Measurements from ENCODE around the gene F11R. TPM values are rescaled to one million over a fixed set of nuclear protein-coding genes. Genes with fewer than 3 reads are reported as not detected.

Gene F11R
- total and polyA plus RNA-seq, 4 donors, result 25.8 to 80.4 (median 45.6) TPM

DNA sequence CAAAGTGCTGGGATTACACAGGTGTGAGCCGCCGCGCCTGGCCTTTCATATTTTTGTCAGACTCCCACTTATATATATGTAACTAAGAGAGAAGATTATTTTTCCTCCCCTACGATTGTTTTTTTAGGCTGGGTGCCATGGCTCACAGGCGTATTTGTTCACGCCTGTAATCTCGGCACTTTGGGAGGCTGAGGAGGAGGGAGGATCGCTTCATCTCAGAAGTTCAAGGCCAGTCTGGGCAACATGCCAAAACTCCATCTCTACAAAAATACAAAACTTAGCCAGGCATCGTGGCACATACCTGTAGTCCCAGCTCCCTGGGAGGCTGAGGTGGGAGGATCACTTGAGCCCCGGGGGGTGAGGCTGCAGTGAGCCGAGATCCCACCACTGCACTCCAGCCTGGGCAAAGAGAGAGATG is 42.4 kb downstream of the F11R start:
- no peak for DNase-seq (ENCODE audit: low spot score)

DNA sequence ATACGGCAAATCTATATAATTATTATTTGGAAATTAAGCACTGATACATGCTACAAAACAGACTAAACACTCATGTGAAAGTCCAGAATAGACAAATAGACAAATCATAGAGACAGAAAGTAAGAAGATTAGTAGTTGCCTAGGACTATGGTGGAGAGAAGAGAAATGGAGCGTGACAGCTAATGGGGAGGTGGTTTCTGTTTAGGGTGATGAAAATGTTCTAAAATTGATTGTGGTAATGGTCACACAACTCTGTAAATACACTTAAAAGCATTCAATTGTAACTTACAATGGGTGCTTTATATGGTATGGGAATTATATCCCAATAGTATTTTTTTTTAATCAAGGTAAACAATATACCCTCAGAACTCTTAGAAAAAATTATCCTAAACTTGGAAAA is 45.9 kb downstream of the F11R start:
- Histone ChIP-seq H3K9me3 (ENCODE audit: control insufficient read depth in 4 of 4, low read length in 3 of 4) (no peaks in the 10 kb centered on the region), H3K9ac (ENCODE audit: low read depth in 1 of 2, low read length in 2 of 2) (no peak overlapping the region), H3K4me1 (ENCODE audit: control insufficient read depth in 4 of 4, insufficient read depth in 4 of 4, low read length in 3 of 4) (peaks cover 0 to 2% (median 0%) of the 10 kb centered on the region in 4 donors), H3K27me3 (ENCODE audit: control insufficient read depth in 4 of 4, insufficient read depth in 4 of 4, low read length in 3 of 4) (no peaks in the 10 kb centered on the region), H3K27ac (ENCODE audit: low read depth in 1 of 2, low read length in 2 of 2) (no peak overlapping the region), H3K36me3 (ENCODE audit: control insufficient read depth in 4 of 4, insufficient read depth in 3 of 4, low read depth in 1 of 4, low read length in 3 of 4) (no peaks in the 10 kb centered on the region), H3K4me3 (ENCODE audit: low read depth in 1 of 3, low read length in 3 of 3) (no peak overlapping the region)
- WGBS, result 95% methylated on average over 2 of the region's 2 CpGs
- DNase-seq (ENCODE audit: low spot score), result no peak
- TF ChIP-seq HNF4G (IDR thresholded peaks at IDR 0.05) (no peak), REST (IDR thresholded peaks at IDR 0.05) (no peak), FOXA1 (IDR thresholded peaks at IDR 0.05) (no peak), FOXA2 (IDR thresholded peaks at IDR 0.05) (no peak), EGR1 (IDR thresholded peaks at IDR 0.05; ENCODE audit: low read depth in 2 of 2) (no peak)
- TF ChIP-seq, protein P1, sequence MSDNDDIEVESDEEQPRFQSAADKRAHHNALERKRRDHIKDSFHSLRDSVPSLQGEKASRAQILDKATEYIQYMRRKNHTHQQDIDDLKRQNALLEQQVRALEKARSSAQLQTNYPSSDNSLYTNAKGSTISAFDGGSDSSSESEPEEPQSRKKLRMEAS (IDR thresholded peaks at IDR 0.05), result no peak

More for the DNA sequence above, 42.4 kb downstream of the F11R start:
- Histone ChIP-seq H3K27me3 (ENCODE audit: control insufficient read depth in 4 of 4, insufficient read depth in 4 of 4, low read length in 3 of 4) (no peaks in the 10 kb centered on the region), H3K4me1 (ENCODE audit: control insufficient read depth in 4 of 4, insufficient read depth in 4 of 4, low read length in 3 of 4) (peaks cover 0 to 2% (median 0%) of the 10 kb centered on the region in 4 donors), H3K4me3 (ENCODE audit: low read depth in 1 of 3, low read length in 3 of 3) (no peak overlapping the region), H3K27ac (ENCODE audit: low read depth in 1 of 2, low read length in 2 of 2) (no peak overlapping the region), H3K36me3 (ENCODE audit: control insufficient read depth in 4 of 4, insufficient read depth in 3 of 4, low read depth in 1 of 4, low read length in 3 of 4) (no peaks in the 10 kb centered on the region), H3K9ac (ENCODE audit: low read depth in 1 of 2, low read length in 2 of 2) (no peak overlapping the region), H3K9me3 (ENCODE audit: control insufficient read depth in 4 of 4, low read length in 3 of 4) (no peaks in the 10 kb centered on the region)
- WGBS, result 50% methylated on average over 11 of the region's 11 CpGs
- TF ChIP-seq, protein P1 (IDR thresholded peaks at IDR 0.05), result no peak
- TF ChIP-seq NR2F2 (IDR thresholded peaks at IDR 0.05), result no peak
- no peak for TF ChIP-seq YY1 (IDR thresholded peaks at IDR 0.05)
- no peak for TF ChIP-seq HNF4A (conservative IDR thresholded peaks at IDR 0.05)
- no peak for TF ChIP-seq RAD21 (IDR thresholded peaks at IDR 0.05)
- no peak for TF ChIP-seq FOXA1 (IDR thresholded peaks at IDR 0.05)
- TF ChIP-seq REST (IDR thresholded peaks at IDR 0.05), result no peak
- TF ChIP-seq EGR1 (IDR thresholded peaks at IDR 0.05; ENCODE audit: low read depth in 2 of 2), result no peak
- no peak for TF ChIP-seq TAF1 (conservative IDR thresholded peaks at IDR 0.05)
- no peak for TF ChIP-seq SP1 (IDR thresholded peaks at IDR 0.05)
- TF ChIP-seq FOXA2 (IDR thresholded peaks at IDR 0.05), result no peak
- no peak for TF ChIP-seq ZBTB33 (IDR thresholded peaks at IDR 0.05)
- TF ChIP-seq HNF4G (IDR thresholded peaks at IDR 0.05), result no peak
- TF ChIP-seq GABPA (IDR thresholded peaks at IDR 0.05 in 1 of 2, conservative IDR thresholded peaks at IDR 0.05 in 1 of 2), result no peak
- no peak for TF ChIP-seq ATF3 (IDR thresholded peaks at IDR 0.05)
- no peak for TF ChIP-seq RXRA (IDR thresholded peaks at IDR 0.05)

All from liver (tissue), 9 donors.